Effector CD4-positive, alpha-beta T cell (primary cell): ENCODE measurements around the gene ARRB1.
"Not testable (repeated sequence)": the region's sequence is repeated elsewhere in the genome, so short reads cannot be mapped to it uniquely, and the experiment has no call there.

Source experiments
- DNase-seq: peaks from one replicate; pipeline ENCODE4 v3.0.0-alpha.2; 2020

Gene ARRB1

GRCh38 chr11:75342966-75343870, 8.2 kb downstream of the ARRB1 start:
- DNase-seq = no peak

DNA sequence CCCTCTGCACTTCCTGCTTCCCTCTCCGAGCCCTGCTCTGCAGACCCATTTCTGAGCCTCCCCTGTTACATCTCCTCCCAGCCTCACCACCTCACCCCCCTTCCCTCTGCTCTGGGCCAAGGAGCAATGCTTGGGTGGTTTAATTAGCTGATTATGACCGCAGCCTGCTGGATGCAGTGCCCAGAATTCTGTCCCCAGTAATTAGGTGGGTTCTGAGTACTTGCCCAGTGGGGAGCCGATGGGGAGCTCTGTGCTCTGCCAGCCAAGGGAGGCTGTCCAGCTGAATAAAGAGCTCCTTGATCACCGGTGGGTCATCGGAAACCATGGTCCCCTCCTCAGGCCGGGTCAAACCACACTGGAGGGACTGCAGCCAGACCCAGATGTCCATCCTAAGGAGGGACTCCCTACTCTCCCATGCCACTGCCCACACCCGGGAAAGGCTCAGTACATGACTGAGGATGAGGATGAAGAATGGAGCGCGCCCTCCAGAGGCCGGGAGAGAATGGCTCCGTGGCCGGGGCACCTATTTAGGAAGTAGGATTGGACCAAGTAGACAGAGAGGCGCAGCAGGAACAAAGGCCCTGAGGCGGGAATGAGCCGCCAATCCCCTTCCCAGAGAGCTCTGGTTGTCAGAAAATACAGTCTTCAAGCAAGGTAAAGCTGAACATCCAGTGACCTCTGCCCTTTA, 9.1 kb downstream of the ARRB1 start:
- no peak for DNase-seq

GRCh38 chr11:75341612-75342011, 9.8 kb downstream of the ARRB1 start:
- DNase-seq = no peak

DNA sequence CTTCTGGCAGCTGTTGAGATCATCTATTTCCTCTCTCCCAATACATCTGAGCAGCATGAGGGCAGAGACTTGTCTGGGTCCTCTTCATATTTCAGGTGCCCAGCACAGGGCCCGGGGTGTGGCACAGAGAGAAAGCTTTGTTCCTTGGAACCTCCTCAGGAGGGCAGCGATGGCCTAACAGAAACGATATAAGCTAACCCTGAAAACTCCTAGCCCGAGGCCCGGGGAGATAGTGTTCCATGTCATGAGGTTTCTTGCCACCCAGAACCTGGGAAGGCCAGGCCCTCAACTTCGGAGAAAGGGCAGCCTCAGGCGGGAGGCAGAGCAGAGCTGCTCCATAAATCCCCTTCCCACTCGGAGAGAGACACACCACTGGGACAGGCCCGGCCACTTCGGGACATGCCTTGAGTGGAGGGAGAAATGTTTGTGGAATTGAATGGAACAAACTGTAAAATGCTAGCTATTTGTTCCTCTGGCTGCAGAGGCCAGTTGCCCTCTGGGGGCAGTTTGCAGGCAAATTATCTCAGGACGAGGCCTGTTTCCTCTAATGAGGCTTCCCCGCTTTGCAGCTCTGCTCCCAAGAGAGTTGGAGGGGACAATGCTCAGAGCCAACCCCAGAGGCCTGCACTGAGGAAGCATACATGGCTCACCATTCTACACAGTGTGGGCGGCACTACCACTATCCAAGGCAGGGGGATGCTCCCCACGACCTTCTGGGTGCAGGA, 11.6 kb downstream of the ARRB1 start:
- DNase-seq = no peak

GRCh38 chr11:75338516-75339208, 12.8 kb downstream of the ARRB1 start:
- DNase-seq = no peak

- DNase-seq = no peak
Observed at GRCh38 chr11:75337195-75337654, 14.2 kb downstream of the ARRB1 start.

GRCh38 chr11:75334976-75335375, 16.5 kb downstream of the ARRB1 start:
- no peak for DNase-seq

- no peak for DNase-seq
Observed at GRCh38 chr11:75334402-75334891, 17.0 kb downstream of the ARRB1 start.

GRCh38 chr11:75333807-75334140, 17.7 kb downstream of the ARRB1 start:
- no peak for DNase-seq

- DNase-seq = no peak
Observed at GRCh38 chr11:75333022-75333806, 18.2 kb downstream of the ARRB1 start.

DNA sequence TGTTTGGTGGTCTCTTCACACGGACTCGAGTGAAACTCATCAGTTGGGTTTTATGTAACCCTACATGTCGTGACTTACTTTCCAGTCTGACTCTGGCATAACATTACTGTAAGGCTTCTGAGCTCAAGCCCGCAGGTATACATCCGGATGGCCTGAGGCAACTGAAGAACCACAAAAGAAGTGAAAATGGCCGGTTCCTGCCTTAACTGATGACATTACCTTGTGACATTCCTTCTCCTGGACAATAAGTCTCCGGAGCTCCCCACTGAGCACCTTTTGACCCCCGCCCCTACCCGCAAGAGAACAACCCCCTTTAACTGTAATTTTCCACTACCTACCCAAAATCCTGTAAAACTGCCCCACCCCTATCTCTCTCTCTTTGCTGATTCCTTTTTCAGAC, 19.7 kb downstream of the ARRB1 start:
- DNase-seq = not testable (repeated sequence)

- not testable (repeated sequence) for DNase-seq
Observed at GRCh38 chr11:75331304-75331703, 20.2 kb downstream of the ARRB1 start.

GRCh38 chr11:75330886-75331285, 20.6 kb downstream of the ARRB1 start:
- not testable (repeated sequence) for DNase-seq

- DNase-seq = no peak
Observed at GRCh38 chr11:75330291-75330690, 21.2 kb downstream of the ARRB1 start.

GRCh38 chr11:75328426-75329277, 22.8 kb downstream of the ARRB1 start:
- DNase-seq = peak; percentile 31

DNA sequence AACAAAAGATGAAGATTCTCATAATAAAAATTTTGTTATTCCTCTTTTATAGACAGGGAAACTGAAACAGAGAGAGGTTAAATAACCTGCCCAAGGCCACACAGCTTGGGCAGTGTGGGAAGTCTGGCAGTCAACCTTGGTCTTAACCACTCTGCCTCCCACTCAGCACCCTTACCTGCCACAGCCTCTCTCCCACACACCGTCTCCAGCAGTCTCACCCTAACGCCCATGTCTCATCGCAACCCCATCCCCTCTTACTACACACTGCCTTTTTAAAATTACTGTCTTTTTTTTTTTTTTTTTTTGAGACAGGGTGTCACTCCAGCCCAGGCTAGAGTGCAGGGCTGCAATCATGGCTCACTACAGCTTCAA, 25.0 kb downstream of the ARRB1 start:
- no peak for DNase-seq

- no peak for DNase-seq
Observed at GRCh38 chr11:75325713-75326438, 25.6 kb downstream of the ARRB1 start.

GRCh38 chr11:75324740-75325139, 26.7 kb downstream of the ARRB1 start:
- DNase-seq = no peak

- no peak for DNase-seq
Observed at GRCh38 chr11:75324189-75324588, 27.3 kb downstream of the ARRB1 start.

GRCh38 chr11:75323609-75324008, 27.9 kb downstream of the ARRB1 start:
- DNase-seq = no peak
